BLaER1 treated with 17β-estradiol and CSF1 and Interleukin-3, amounts not matched to agents 10 nM and 100 nM (cell line): Measurements from ENCODE around the gene COL23A1.
A peak's percentile ranks its signal among the peaks of the same experiment; 100 is the strongest.

Experiments used
- H3K27ac ChIP-seq, 11 experiments: shearing (Covaris generic); formaldehyde crosslinking; 2 replicates each; pipeline ENCODE4 v1.8.1; 2022
- H3K27me3 ChIP-seq, 11 experiments: shearing (Covaris generic); formaldehyde crosslinking; 2 replicates each; pipeline ENCODE4 v1.8.1; 2022
- H3K36me3 ChIP-seq, 11 experiments: shearing (Covaris generic); formaldehyde crosslinking; 2 replicates each; pipeline ENCODE4 v1.8.1; 2022
- H3K4me1 ChIP-seq, 10 experiments: shearing (Covaris generic); formaldehyde crosslinking; 2 replicates each; pipeline ENCODE4 v1.8.1; 2022
- H3K4me2 ChIP-seq, 11 experiments: shearing (Covaris generic); formaldehyde crosslinking; 2 replicates each; pipeline ENCODE4 v1.8.1; 2022
- H3K4me3 ChIP-seq, 10 experiments: shearing (Covaris generic); formaldehyde crosslinking; 2 replicates each; pipeline ENCODE4 v1.8.1; 2022
- H3K9ac ChIP-seq, 11 experiments: shearing (Covaris generic); formaldehyde crosslinking; 2 replicates each; pipeline ENCODE4 v1.8.1; 2022
- H3K9me3 ChIP-seq, 11 experiments: shearing (Covaris generic); formaldehyde crosslinking; replicated peaks in 1 of 11; 2 replicates each; pipeline ENCODE4 v1.8.1; 2022
- H4K20me1 ChIP-seq, 11 experiments: shearing (Covaris generic); formaldehyde crosslinking; 2 replicates each; pipeline ENCODE4 v1.8.1; 2022
- Cebpa-rat ChIP-seq, 11 experiments: shearing (Covaris generic); IDR thresholded peaks; 2 replicates each; pipeline ENCODE4 v1.8.1; 2022

The COL23A1 gene

DNA sequence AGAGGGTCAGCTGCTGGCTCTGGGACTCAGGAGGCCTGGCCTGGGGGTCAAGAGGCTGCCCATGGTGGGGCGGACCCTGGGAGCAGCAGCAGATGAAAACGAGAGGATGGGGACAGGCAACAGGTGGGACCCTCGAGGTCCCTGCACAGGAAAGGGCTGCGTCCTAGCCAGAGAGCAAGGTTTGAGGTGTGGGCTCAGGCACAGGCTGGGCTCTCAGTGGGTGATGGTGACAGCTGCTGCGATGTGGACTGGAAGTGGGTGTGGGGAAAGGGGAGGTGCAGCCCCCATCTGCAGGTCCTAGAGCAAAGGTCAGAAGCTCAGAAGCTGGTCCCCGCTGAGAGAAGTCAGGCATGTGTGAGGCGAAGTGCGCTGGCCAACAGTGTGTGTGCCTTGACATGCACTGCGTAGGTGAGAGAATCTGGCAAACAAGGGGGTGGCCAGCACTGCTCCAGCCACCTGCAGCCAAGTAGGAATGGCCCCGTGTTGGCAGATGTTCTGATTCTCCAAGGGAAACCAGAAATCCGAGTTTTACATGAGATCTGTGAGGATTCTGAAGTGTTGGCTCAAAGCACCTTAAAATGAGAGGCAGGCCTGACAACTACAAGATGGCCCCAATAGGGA lies 85.7 kb downstream of the COL23A1 start:
- Histone ChIP-seq H3K36me3 (peaks cover 0 to 3% (median 0%) of the 10 kb centered on the region in 11 experiments; a peak in 2 of 22 replicates), H3K4me2 (peak overlapping the region in 6 of 11 experiments; percentile 3 to 38 (median 18); a peak in 4 of 22 replicates), H3K4me3 (no peak overlapping the region), H3K27me3 (peaks cover 0 to 6% (median 0%) of the 10 kb centered on the region in 11 experiments; a peak in 1 of 22 replicates), H3K9me3 (peaks cover 41 to 67% (median 51%) of the 10 kb centered on the region in 11 experiments), H3K9ac (no peak overlapping the region), H3K27ac (peak overlapping the region in 1 of 11 experiments; percentile 8; a peak in 2 of 22 replicates), H3K4me1 (peaks cover 8 to 49% (median 40%) of the 10 kb centered on the region in 10 experiments), H4K20me1 (no peaks in the 10 kb centered on the region)
- no peak for TF ChIP-seq Cebpa-rat (IDR thresholded peaks at IDR 0.05)

DNA sequence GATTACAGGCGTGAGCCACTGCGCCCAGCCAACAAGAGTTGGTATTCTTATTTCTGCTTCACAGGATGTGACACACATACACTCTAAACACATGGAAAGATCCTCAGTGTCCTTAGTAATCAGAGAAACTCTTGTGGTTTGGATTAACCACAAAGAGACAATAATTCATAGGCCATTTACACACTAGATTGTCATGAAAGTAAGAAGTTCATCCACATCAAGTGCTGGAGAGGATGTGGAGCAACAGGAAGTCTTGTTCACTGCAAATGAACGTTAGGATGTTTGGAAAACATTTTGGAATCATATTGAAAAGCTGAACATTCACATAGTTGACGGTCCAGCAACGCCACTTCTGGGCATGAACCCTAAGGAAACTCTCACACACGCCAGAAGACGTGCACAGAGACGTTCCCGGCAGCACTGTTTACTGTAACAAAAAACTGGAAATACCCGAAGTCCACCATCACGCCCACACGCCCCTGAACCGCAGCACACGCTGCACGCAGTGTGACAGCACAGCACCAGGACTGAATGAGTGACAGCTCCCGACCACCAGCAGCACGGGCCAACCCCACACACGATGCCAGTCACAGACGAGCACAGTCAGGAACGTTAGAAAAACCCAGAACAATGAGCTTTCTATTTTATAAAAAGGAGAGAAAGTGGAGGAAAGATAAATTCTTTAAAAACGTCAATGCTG lies 87.6 kb downstream of the COL23A1 start:
- no peak overlapping the region for H3K9ac ChIP-seq
- H3K4me3 ChIP-seq = no peak overlapping the region
- H4K20me1 ChIP-seq = no peaks in the 10 kb centered on the region
- TF ChIP-seq Cebpa-rat (IDR thresholded peaks at IDR 0.05) = no peak
- peak overlapping the region in 3 of 11 experiments; percentile 27 to 43 (median 41); a peak in 4 of 22 replicates for H3K27ac ChIP-seq
- peak overlapping the region in 7 of 11 experiments; percentile 1 to 40 (median 36); a peak in 7 of 22 replicates for H3K4me2 ChIP-seq
- H3K4me1 ChIP-seq = peaks cover 8 to 47% (median 39%) of the 10 kb centered on the region in 10 experiments
- peaks cover 0 to 3% (median 0%) of the 10 kb centered on the region in 11 experiments; a peak in 2 of 22 replicates for H3K36me3 ChIP-seq
- peaks cover 0 to 6% (median 0%) of the 10 kb centered on the region in 11 experiments; a peak in 1 of 22 replicates for H3K27me3 ChIP-seq
- H3K9me3 ChIP-seq = peaks cover 32 to 53% (median 39%) of the 10 kb centered on the region in 11 experiments

DNA sequence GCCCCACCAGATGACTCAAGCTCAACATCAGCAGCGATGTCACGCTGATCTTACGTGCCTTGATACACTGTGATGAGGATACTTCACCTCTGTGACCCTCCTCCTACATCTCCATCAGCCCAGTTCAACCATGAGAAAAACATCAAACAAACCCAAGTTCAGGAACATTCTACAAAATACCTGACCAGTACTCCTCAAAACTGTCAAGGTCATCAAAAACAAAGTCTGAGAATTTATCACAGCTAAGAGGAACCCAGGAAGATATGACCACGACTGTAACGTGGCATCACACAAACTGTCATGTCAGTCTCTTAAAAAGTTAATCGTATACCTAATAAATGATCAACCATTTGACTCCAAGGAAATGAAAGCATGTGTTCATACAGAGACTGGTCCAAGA lies 90.8 kb downstream of the COL23A1 start:
- Histone ChIP-seq H3K9me3 (peaks cover 26 to 37% (median 32%) of the 10 kb centered on the region in 11 experiments), H3K4me2 (no peak overlapping the region), H3K27ac (no peak overlapping the region)

DNA sequence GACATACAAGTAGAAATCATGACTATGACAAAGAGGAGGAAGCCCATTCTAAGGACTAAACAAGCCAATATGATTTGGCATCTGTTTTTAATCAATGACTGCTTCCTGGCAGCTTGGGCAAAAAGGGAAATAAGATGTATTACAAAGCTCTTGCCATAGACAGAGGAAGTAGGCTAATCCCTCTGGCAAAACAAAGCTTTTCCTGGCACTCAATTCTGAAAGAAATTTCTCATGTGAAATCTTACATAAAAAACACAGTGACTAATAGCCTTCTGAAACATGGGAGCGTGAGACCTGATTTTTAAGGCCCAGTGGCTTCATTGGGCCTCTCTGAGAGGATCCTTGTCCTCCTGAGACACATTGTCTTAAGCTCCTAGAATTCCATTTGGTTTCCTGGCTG lies 93.6 kb downstream of the COL23A1 start:
- no peak overlapping the region for H3K9ac ChIP-seq
- H3K27me3 ChIP-seq = no peaks in the 10 kb centered on the region
- no peaks in the 10 kb centered on the region for H4K20me1 ChIP-seq
- H3K4me2 ChIP-seq = peak overlapping the region in 8 of 11 experiments; percentile 2 to 60 (median 40); a peak in 14 of 22 replicates
- peak overlapping the region in 6 of 11 experiments; percentile 40 to 64 (median 46); a peak in 11 of 22 replicates for H3K27ac ChIP-seq
- no peak for TF ChIP-seq Cebpa-rat (IDR thresholded peaks at IDR 0.05)
- peaks cover 0 to 1% (median 0%) of the 10 kb centered on the region in 11 experiments; a peak in 2 of 22 replicates for H3K36me3 ChIP-seq
- H3K4me3 ChIP-seq = no peak overlapping the region
- H3K9me3 ChIP-seq = peaks cover 13 to 23% (median 17%) of the 10 kb centered on the region in 11 experiments
- peaks cover 0 to 27% (median 15%) of the 10 kb centered on the region in 10 experiments; a peak in 13 of 20 replicates for H3K4me1 ChIP-seq

More for the DNA sequence above, 90.8 kb downstream of the COL23A1 start:
- Histone ChIP-seq H3K4me3 (no peak overlapping the region), H3K27me3 (peaks cover 0 to 6% (median 0%) of the 10 kb centered on the region in 11 experiments; a peak in 1 of 22 replicates), H4K20me1 (no peaks in the 10 kb centered on the region), H3K36me3 (peaks cover 0 to 3% (median 0%) of the 10 kb centered on the region in 11 experiments; a peak in 2 of 22 replicates), H3K4me1 (peaks cover 16 to 46% (median 28%) of the 10 kb centered on the region in 10 experiments), H3K9ac (no peak overlapping the region)
- TF ChIP-seq Cebpa-rat (IDR thresholded peaks at IDR 0.05) = no peak

DNA sequence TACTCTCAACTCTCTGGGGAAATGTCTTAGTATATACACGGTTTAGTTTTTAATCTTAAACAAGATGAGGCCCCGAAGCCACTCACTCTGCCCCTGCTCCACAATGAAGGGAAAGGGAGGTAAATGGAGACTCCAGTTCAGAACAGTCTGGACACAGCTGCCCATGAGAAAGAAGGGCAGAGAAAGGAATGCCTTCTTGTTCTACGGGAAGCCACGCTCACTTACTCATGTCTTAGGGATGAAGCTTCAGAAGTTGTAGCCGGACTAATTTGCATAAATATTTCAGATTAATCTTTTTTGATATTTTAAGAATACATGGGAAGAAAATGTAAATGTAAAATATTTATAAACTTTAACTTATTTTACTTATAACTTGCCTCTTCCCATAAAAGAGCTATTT lies 94.0 kb downstream of the COL23A1 start:
- H3K36me3 ChIP-seq = no peaks in the 10 kb centered on the region
- H3K4me3 ChIP-seq = no peak overlapping the region
- no peaks in the 10 kb centered on the region for H3K27me3 ChIP-seq
- peak overlapping the region in 8 of 11 experiments; percentile 2 to 60 (median 36); a peak in 9 of 22 replicates for H3K4me2 ChIP-seq
- TF ChIP-seq Cebpa-rat (IDR thresholded peaks at IDR 0.05) = no peak
- no peak overlapping the region for H3K9ac ChIP-seq
- H4K20me1 ChIP-seq = no peaks in the 10 kb centered on the region
- H3K9me3 ChIP-seq = peaks cover 9 to 19% (median 13%) of the 10 kb centered on the region in 11 experiments
- H3K4me1 ChIP-seq = peaks cover 0 to 30% (median 16%) of the 10 kb centered on the region in 10 experiments; a peak in 13 of 20 replicates
- H3K27ac ChIP-seq = peak overlapping the region in 5 of 11 experiments; percentile 18 to 64 (median 43); a peak in 4 of 22 replicates

DNA sequence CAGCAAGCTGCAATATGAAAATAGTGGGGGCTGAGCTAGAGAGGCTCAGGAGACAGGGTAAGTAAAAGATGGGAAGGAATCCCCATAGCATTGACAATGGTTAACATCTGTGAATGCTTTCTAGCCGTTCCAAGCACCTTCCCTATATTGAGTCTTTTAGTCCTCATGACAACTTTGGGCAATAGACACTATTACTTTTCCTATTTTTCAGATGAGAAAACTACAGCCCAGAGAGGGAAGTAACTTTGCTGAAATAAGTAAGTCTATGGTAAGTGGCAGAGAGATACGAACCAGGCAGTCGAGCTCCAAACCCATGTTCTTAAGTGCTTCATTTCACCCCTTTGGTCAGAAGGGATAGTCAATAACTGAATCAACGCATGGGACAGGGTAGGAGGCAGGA lies 94.5 kb downstream of the COL23A1 start:
- Histone ChIP-seq H3K27me3 (no peaks in the 10 kb centered on the region), H3K4me1 (peaks cover 0 to 33% (median 19%) of the 10 kb centered on the region in 10 experiments; a peak in 13 of 20 replicates), H3K9me3 (peaks cover 4 to 14% (median 8%) of the 10 kb centered on the region in 11 experiments; a peak in 18 of 22 replicates), H3K36me3 (no peaks in the 10 kb centered on the region), H3K4me2 (peak overlapping the region in 5 of 11 experiments; percentile 27 to 60 (median 43); a peak in 8 of 22 replicates), H3K4me3 (no peak overlapping the region), H3K27ac (peak overlapping the region in 3 of 11 experiments; percentile 16 to 55 (median 24); a peak in 2 of 22 replicates), H3K9ac (no peak overlapping the region), H4K20me1 (no peaks in the 10 kb centered on the region)
- TF ChIP-seq Cebpa-rat (IDR thresholded peaks at IDR 0.05) = no peak

DNA sequence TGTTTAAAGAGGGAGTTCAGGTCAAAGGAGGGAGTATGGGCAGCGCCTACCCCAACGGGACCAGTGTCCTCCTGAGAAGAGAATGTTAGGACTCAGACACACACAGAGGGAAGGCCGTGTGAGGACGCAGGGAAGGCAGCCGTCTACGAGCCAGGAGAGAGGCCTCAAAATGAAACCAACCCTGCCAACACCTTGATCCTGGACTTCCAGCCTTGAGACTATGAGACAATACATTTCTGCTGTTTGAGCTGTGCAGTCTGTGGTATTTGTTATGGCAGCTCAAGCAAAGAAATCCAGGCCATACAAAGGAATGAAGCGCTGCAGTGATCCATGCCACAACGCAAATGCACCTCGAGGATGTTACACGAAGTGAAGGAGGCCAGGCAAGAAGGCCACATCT lies 97.9 kb downstream of the COL23A1 start:
- no peak overlapping the region for H3K4me2 ChIP-seq
- H3K9ac ChIP-seq = no peak overlapping the region
- no peak overlapping the region for H3K4me3 ChIP-seq
- H3K27ac ChIP-seq = no peak overlapping the region
- peaks cover 10 to 52% (median 31%) of the 10 kb centered on the region in 10 experiments; a peak in 19 of 20 replicates for H3K4me1 ChIP-seq
- 0 out of 22 replicates have a peak, but pooled peaks cover 0 to 5% (median 0%) of the 10 kb centered on the region in 11 experiments for H3K36me3 ChIP-seq
- no peaks in the 10 kb centered on the region for H3K27me3 ChIP-seq
- no peaks in the 10 kb centered on the region for H4K20me1 ChIP-seq
- TF ChIP-seq Cebpa-rat (IDR thresholded peaks at IDR 0.05) = no peak
- peaks cover 12 to 28% (median 16%) of the 10 kb centered on the region in 11 experiments; a peak in 21 of 22 replicates for H3K9me3 ChIP-seq

DNA sequence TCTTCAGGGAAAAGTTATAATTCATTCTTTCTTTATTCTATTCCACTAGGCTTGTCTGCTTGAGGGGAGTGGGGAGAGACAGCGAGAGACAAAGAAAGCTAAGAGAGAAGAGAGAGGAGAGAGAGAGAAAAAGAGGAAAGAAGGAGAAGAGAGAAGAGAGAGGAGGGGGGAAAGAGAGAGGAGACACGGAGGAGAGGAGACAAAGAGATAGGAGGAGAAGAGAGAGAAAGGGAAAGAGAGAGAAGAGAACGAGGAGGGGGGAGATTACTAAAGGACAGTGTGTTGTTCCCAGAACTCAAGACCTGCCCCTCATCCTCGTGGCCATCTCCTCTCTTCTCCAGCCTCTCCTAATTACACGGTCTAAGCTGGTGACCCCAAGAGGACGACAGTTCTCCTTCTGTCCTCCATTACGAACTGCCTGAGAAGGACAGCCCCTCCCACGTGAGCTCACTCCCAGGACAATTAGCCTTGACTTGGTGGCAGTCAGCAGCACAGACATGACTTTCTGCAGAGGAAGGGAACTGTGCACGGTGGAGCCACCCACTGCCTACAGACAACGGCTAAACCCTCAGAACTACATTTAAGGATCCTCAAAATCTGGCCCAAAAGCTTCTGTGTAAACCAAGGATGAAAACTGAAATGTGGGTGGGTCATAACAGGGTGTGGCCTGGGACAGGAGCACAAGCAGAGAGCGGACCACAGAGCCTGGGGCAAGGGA lies 99.1 kb downstream of the COL23A1 start:
- no peak overlapping the region for H3K9ac ChIP-seq
- H3K4me1 ChIP-seq = peaks cover 21 to 52% (median 31%) of the 10 kb centered on the region in 10 experiments
- H4K20me1 ChIP-seq = no peaks in the 10 kb centered on the region
- H3K4me3 ChIP-seq = no peak overlapping the region
- H3K27ac ChIP-seq = no peak overlapping the region
- H3K4me2 ChIP-seq = peak overlapping the region in 5 of 11 experiments; percentile 14 to 36 (median 24); a peak in 6 of 22 replicates
- peaks cover 12 to 25% (median 16%) of the 10 kb centered on the region in 11 experiments; a peak in 21 of 22 replicates for H3K9me3 ChIP-seq
- H3K27me3 ChIP-seq = no peaks in the 10 kb centered on the region
- H3K36me3 ChIP-seq = 0 out of 22 replicates have a peak, but pooled peaks cover 0 to 5% (median 0%) of the 10 kb centered on the region in 11 experiments
- TF ChIP-seq Cebpa-rat (IDR thresholded peaks at IDR 0.05) = no peak
